Vagina (tissue), 2 donors: ENCODE data around the gene WNT7A.

Source experiments
- POLR2A ChIP-seq, 2 donors: fragments of 450-650 bp; IDR thresholded peaks; one replicate each; pipeline ENCODE4 v1.6.1; 2017; ENCODE audit warnings: antibody characterized with exemption in 2 of 2, mild to moderate bottlenecking in 2 of 2, moderate library complexity in 2 of 2
- POLR2AphosphoS5 ChIP-seq, 2 donors: sonication (generic); formaldehyde crosslinking; IDR thresholded peaks; one replicate each; pipeline ENCODE4 v1.9.0; 2017; ENCODE audit warnings: antibody characterized with exemption in 2 of 2, mild to moderate bottlenecking in 2 of 2, low read depth in 1 of 2; ENCODE audit not compliant: insufficient read depth in 1 of 2
- TF ChIP-seq, protein P1 (sequence below), 3 experiments: fragments of 450-650 bp in 2 of 3; fragments of 200-600 bp in 1 of 3; sonication (generic) in 1 of 3; IDR thresholded peaks; one replicate each; pipeline ENCODE4 v1.5.1; 2017 to 2019; ENCODE audit warnings: antibody characterized with exemption in 3 of 3, mild to moderate bottlenecking in 2 of 3, moderate library complexity in 2 of 3

GRCh38 chr3:13808550-13808949, 71.3 kb downstream of the WNT7A start:
- no peak for TF ChIP-seq POLR2A (IDR thresholded peaks at IDR 0.05)
- TF ChIP-seq, protein P1, sequence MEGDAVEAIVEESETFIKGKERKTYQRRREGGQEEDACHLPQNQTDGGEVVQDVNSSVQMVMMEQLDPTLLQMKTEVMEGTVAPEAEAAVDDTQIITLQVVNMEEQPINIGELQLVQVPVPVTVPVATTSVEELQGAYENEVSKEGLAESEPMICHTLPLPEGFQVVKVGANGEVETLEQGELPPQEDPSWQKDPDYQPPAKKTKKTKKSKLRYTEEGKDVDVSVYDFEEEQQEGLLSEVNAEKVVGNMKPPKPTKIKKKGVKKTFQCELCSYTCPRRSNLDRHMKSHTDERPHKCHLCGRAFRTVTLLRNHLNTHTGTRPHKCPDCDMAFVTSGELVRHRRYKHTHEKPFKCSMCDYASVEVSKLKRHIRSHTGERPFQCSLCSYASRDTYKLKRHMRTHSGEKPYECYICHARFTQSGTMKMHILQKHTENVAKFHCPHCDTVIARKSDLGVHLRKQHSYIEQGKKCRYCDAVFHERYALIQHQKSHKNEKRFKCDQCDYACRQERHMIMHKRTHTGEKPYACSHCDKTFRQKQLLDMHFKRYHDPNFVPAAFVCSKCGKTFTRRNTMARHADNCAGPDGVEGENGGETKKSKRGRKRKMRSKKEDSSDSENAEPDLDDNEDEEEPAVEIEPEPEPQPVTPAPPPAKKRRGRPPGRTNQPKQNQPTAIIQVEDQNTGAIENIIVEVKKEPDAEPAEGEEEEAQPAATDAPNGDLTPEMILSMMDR (IDR thresholded peaks at IDR 0.05) = no peak
- no peak for TF ChIP-seq POLR2AphosphoS5 (IDR thresholded peaks at IDR 0.05; ENCODE audit: insufficient read depth in 1 of 2, low read depth in 1 of 2)
